DMS153 treated with DMSO at 0.1 percent for 48 hours (cell line): Measurements from ENCODE around the gene HSPA1L.

Source experiments
- DNase-seq: peaks from one replicate; lab custom pipeline; 2025; ENCODE audit not compliant: unreplicated experiment; lab: John Stamatoyannopoulos, UW

HSPA1L gene

GRCh38 chr6:31767096-31767645 lies 47.9 kb downstream of the HSPA1L start:
- DNase-seq: no peak

DNA sequence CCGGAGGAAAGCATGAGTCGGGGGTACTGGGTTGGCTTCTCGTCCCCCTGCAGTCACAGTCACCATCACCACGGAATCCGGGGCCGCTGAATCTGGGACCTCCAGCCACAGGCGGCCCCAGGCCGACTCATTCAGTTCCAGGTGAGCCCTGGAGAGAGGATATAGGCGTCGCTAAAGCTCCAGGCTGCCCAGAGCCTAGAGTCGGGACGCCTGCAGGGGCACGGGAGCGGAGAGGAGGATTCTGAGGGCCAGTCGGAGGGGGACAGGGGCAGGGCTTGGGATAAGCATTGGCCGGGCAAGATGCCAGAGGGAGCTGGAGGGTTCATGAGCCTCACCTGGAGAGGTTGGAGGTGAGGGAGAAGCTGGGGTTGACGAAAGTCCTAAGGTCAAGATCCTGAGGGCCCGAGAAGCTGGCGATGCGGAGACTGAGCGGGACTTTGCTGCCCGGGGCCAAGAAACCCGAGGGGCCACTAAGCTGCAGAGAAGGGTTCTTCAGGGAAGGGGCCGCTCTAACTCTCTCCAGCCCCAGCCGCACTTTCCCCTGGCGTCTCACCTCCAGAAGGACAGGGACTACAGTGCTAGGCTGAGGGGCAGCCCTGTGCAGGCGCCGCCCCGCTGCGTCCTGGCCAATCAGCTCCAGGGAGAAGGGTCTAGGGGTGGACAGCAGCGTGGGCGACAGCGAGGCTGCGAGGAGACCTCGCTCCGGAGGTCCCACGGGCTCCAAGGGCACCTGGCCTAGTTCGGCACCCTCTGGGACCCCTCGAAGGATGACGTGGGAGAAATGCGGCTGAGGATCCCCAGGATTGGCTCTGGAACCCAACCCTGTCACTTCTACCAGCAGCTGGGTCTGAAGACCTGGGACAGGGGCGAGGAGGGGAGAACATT lies 48.9 kb downstream of the HSPA1L start:
- no peak for DNase-seq

- DNase-seq: no peak
These were observed 49.5 kb downstream of the HSPA1L start for GRCh38 chr6:31765559-31765909.

DNA sequence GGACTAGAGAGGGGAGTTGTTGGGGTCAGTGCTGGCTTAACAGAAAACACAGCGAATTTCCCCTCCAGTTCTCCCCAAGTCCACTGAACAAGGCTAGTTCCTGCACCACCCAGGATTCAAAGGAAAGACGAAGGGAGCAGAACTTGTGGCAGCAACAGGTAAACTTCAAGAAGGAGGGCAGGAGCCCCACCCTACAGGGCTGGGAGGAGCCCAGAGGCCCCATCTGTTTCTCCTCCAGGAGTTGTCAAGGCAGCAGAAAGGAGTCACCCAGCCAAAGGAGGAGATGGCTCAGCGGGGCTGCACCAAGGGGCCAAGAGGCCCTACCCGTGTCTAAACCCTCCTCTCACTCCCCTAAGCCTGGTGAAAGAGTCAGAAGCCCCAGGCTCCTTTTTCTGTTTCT lies 50.9 kb downstream of the HSPA1L start:
- DNase-seq: no peak

- no peak for DNase-seq
These were observed 51.5 kb downstream of the HSPA1L start for GRCh38 chr6:31763619-31763940.

- DNase-seq: no peak
These were observed 52.0 kb downstream of the HSPA1L start for GRCh38 chr6:31762878-31763618.

GRCh38 chr6:31762356-31762755 lies 52.7 kb downstream of the HSPA1L start, which contains the start of gene SAPCD1:
Gene SAPCD1 (plus strand): TSS chr6:31762656. CDS start chr6:31763055, 399 bp downstream.
- DNase-seq: no peak

DNA sequence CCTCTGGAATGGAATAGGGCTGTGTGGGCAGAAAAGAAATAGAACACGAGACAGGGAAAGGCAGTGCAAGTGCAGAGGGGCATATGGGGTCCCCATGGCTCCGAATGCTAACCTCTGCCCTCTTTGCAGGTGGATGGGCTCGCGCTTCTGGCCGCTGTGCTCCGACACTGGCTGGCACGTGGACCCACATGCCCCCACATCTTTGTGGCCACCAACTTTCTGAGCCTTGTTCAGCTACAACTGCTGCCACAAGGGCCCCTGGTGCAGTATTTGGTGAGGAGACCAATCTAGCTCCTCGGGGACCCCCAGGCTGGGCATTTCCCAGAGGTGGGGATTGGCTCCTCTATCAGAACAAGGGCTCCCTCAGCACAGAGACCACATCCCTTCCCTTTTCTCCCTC lies 53.7 kb downstream of the HSPA1L start:
- no peak for DNase-seq

GRCh38 chr6:31760790-31761189 lies 54.3 kb downstream of the HSPA1L start:
- no peak for DNase-seq
